MM.1S (cell line): ENCODE measurements around the gene GNG3.

Source experiments
- EZH2 ChIP-seq: fragments of 300-600 bp; sonication (generic); optimal IDR thresholded peaks from 2 replicates; pipeline ENCODE3; 2017; ENCODE audit warnings: low read depth, mild to moderate bottlenecking, antibody characterized with exemption, low read length, mixed read lengths
- TF ChIP-seq, protein P1 (sequence below): fragments of 300-600 bp; sonication (generic); IDR thresholded peaks from 2 replicates; pipeline ENCODE4 v1.5.1; 2016; ENCODE audit warnings: antibody characterized with exemption, low read length, mixed read lengths

DNA sequence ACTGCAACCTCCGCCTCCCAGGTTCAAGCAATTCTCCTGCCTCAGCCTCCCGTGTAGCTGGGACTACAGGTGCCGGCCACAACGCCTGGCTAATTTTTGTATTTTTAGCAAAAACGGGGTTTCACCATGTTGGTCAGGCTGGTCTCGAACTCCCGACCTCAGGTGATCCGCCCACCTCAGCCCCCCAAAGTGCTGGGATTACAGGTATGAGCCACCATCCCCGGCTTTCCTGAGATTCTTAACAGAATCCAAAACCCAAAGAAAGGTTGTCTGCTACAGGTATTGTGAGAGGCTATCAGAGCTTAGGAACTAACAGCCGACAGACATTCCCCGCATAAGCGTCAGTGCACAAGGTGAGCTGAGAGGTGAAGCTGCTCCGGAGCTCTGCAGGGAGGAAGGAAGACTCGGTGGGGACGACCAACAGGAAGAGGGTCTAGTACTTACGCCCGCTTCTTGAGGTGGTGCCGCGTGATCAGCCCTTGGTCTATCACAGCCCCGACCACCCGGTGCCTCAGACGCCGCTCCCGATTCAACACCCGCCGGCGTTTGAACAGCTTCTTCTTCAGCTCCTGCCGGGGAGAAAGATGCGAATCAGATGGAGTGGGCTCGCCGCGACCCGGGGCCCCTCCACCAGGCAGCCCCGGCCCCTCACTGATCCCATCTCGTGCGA lies 42.9 kb upstream of the GNG3 start:
- TF ChIP-seq, protein P1, sequence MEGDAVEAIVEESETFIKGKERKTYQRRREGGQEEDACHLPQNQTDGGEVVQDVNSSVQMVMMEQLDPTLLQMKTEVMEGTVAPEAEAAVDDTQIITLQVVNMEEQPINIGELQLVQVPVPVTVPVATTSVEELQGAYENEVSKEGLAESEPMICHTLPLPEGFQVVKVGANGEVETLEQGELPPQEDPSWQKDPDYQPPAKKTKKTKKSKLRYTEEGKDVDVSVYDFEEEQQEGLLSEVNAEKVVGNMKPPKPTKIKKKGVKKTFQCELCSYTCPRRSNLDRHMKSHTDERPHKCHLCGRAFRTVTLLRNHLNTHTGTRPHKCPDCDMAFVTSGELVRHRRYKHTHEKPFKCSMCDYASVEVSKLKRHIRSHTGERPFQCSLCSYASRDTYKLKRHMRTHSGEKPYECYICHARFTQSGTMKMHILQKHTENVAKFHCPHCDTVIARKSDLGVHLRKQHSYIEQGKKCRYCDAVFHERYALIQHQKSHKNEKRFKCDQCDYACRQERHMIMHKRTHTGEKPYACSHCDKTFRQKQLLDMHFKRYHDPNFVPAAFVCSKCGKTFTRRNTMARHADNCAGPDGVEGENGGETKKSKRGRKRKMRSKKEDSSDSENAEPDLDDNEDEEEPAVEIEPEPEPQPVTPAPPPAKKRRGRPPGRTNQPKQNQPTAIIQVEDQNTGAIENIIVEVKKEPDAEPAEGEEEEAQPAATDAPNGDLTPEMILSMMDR, result no peak
- no peak for TF ChIP-seq EZH2
